Measurements from ENCODE around the gene TMEM121. TPM values are rescaled to one million over a fixed set of nuclear protein-coding genes. Genes with fewer than 3 reads are reported as not detected.

Gene TMEM121
- total and polyA plus RNA-seq, 2 of the 4 experiments (the other 2 are of a cell fraction): 2.7 to 6.3 TPM

DNA sequence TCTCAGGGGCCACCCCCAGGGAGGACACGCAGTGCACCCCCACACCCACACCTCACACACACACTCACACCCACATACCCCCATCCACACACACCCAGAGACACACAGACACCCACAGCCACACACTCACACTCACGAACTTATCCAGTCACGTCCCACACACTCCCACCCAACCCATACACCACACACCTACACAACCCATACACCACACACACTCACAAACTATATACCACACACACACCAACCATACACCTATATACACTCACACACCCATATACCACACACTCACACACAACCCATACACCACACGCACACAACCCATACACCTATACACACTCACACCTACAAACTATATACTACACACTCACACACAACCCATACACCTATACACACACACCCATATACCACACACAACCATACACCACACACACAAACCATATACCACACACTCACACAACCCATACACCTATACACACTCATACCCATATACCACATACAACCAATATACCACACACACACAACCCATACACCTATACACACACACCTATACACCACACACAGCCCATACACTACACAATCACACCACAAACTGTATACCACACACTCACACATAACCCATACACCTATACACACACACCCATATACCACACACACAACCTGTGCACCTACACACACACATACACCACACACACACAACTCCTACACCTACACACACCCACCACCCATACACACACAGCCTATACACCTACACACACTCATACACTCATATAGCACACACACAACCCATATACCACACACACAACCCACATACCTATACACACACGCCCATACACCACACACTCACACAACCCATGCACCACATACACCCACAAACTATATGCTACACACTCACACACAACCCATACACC lies 42.7 kb downstream of the TMEM121 start:
- ChIA-PET POLR2A (ENCODE audit: unreplicated experiment) (no interaction called here), CTCF (no interaction called here)
- intact Hi-C loops (cut with micrococcal nuclease) (no loop called here), in situ Hi-C loops (cut with MboI; ENCODE audit: low sequenced_read_pairs) (no loop called here), dilution Hi-C loops (cut with HindIII; ENCODE audit: low sequenced_read_pairs, unreplicated experiment) (no loop called here)
- Histone ChIP-seq H3K27ac (ENCODE audit: insufficient read depth, low read length) (no peak overlapping the region), H2AFZ (replicated peaks; ENCODE audit: low read length, poor library complexity) (no peak overlapping the region), H4K91ac (ENCODE audit: insufficient read depth, low read depth, low read length) (no peak overlapping the region), H4K5ac (ENCODE audit: low read depth, low read length) (no peak overlapping the region), H2BK5ac (ENCODE audit: low read depth, low read length, poor library complexity, severe bottlenecking) (peak overlapping the region; percentile 95), H3K79me1 (ENCODE audit: low read depth in 1 of 2, low read length in 2 of 2) (no peaks in the 10 kb centered on the region), H3K9me3 (ENCODE audit: control insufficient read depth, insufficient read depth, low read length) (0 out of 2 replicates have a peak, but pooled peaks cover 2% of the 10 kb centered on the region), H2BK120ac (ENCODE audit: low read depth, low read length) (no peak overlapping the region), H3K23ac (ENCODE audit: low read depth, low read length) (no peak overlapping the region), H3K9me1 (ENCODE audit: insufficient read depth, low read length) (no peaks in the 10 kb centered on the region), H3K14ac (replicated peaks; ENCODE audit: low read depth, low read length) (no peak overlapping the region), H3K9ac (ENCODE audit: low read depth, low read length) (no peak overlapping the region), H4K8ac (ENCODE audit: low read depth in 2 of 2, low read length in 2 of 2) (no peak overlapping the region), H3K18ac (ENCODE audit: low read depth, low read length) (no peak overlapping the region), H2BK15ac (ENCODE audit: low read depth, low read length) (no peak overlapping the region), H4K20me1 (ENCODE audit: insufficient read depth, low read length) (no peaks in the 10 kb centered on the region), H3K56ac (ENCODE audit: extremely low read depth, insufficient read depth, low read length) (no peak overlapping the region), H2AK9ac (replicated peaks; ENCODE audit: low read depth, low read length, poor library complexity) (no peak overlapping the region), H2BK20ac (ENCODE audit: low read depth, low read length) (no peak overlapping the region), H3K27me3 (ENCODE audit: control insufficient read depth, insufficient read depth, low read length) (no peaks in the 10 kb centered on the region), H3K4me3 (ENCODE audit: insufficient read depth, low read depth, low read length) (no peak overlapping the region), H3K4ac (ENCODE audit: low read depth, low read length) (no peak overlapping the region), H2AK5ac (ENCODE audit: low read depth, low read length) (no peak overlapping the region), H3K36me3 (ENCODE audit: control insufficient read depth, insufficient read depth, low read length) (no peaks in the 10 kb centered on the region), H3K4me1 (ENCODE audit: control insufficient read depth, insufficient read depth, low read length) (no peaks in the 10 kb centered on the region), H3K4me2 (ENCODE audit: low read depth, low read length) (no peak overlapping the region)
- WGBS, 2 experiments (ENCODE audit: extremely low coverage in 2 of 2, insufficient read length in 1 of 2): 81 to 100% methylated on average over 2 to 3 of the region's 5 CpGs
- DNase-seq: no peak
- BruUV-seq (replicated peaks): no TSS peak
- no peak for ATAC-seq (ENCODE audit: low read depth)
- no peak for TF ChIP-seq RAD21 (IDR thresholded peaks at IDR 0.05; ENCODE audit: low read length)
- TF ChIP-seq, protein P1, sequence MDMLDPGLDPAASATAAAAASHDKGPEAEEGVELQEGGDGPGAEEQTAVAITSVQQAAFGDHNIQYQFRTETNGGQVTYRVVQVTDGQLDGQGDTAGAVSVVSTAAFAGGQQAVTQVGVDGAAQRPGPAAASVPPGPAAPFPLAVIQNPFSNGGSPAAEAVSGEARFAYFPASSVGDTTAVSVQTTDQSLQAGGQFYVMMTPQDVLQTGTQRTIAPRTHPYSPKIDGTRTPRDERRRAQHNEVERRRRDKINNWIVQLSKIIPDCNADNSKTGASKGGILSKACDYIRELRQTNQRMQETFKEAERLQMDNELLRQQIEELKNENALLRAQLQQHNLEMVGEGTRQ (IDR thresholded peaks at IDR 0.05; ENCODE audit: low read depth, low read length): no peak
- no peak for TF ChIP-seq BHLHE40 (IDR thresholded peaks at IDR 0.05; ENCODE audit: low read depth, low read length)
- TF ChIP-seq, protein P2, sequence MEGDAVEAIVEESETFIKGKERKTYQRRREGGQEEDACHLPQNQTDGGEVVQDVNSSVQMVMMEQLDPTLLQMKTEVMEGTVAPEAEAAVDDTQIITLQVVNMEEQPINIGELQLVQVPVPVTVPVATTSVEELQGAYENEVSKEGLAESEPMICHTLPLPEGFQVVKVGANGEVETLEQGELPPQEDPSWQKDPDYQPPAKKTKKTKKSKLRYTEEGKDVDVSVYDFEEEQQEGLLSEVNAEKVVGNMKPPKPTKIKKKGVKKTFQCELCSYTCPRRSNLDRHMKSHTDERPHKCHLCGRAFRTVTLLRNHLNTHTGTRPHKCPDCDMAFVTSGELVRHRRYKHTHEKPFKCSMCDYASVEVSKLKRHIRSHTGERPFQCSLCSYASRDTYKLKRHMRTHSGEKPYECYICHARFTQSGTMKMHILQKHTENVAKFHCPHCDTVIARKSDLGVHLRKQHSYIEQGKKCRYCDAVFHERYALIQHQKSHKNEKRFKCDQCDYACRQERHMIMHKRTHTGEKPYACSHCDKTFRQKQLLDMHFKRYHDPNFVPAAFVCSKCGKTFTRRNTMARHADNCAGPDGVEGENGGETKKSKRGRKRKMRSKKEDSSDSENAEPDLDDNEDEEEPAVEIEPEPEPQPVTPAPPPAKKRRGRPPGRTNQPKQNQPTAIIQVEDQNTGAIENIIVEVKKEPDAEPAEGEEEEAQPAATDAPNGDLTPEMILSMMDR (conservative IDR thresholded peaks at IDR 0.05; ENCODE audit: low read depth, low read length): no peak
- TF ChIP-seq FOS (IDR thresholded peaks at IDR 0.05; ENCODE audit: low read depth, low read length): no peak
- TF ChIP-seq ELK1 (IDR thresholded peaks at IDR 0.05; ENCODE audit: borderline replicate concordance, low read depth, low read length): no peak
- TF ChIP-seq MAZ (IDR thresholded peaks at IDR 0.05; ENCODE audit: borderline replicate concordance, low read depth, low read length): no peak
- TF ChIP-seq CEBPB (IDR thresholded peaks at IDR 0.05; ENCODE audit: low read depth, low read length): no peak
- no peak for TF ChIP-seq MXI1 (IDR thresholded peaks at IDR 0.05; ENCODE audit: borderline replicate concordance, low read depth, low read length)
- TF ChIP-seq NFE2L2 (IDR thresholded peaks at IDR 0.05; ENCODE audit: low read depth, low read length): no peak
- no peak for TF ChIP-seq RFX5 (IDR thresholded peaks at IDR 0.05; ENCODE audit: low read depth, low read length)
- TF ChIP-seq SMC3 (IDR thresholded peaks at IDR 0.05; ENCODE audit: low read depth, low read length): no peak
- no peak for TF ChIP-seq POLR2A (IDR thresholded peaks at IDR 0.05; ENCODE audit: low read depth, low read length)
- no peak for TF ChIP-seq CHD1 (IDR thresholded peaks at IDR 0.05; ENCODE audit: low read depth, low read length)
- no peak for TF ChIP-seq RCOR1 (IDR thresholded peaks at IDR 0.05; ENCODE audit: insufficient replicate concordance, low read length)

Data from IMR-90 (cell line).